ENCODE measurements around the gene SARM1.
"Not testable (repeated sequence)": the region's sequence is repeated elsewhere in the genome, so short reads cannot be mapped to it uniquely, and the experiment has no call there.

The SARM1 gene

DNA sequence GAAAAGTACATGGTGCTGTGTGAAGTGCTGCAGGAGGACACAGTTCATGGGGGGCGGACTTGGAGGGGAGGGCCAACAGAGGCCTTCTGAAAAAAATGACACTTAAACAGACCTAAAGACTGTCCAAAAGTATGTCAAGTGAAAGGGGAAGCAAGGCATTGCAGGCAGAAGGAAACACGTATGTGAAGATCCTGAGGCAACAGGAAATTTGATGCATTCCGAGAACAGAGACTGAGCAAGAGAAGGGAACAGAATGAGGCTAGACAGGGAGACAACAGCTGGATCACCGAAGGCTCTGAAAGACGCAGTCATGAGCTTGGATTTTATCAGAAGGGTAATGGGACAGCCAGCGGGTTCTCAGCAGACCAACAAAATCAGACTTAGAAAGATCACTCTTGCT is 37.3 kb upstream of the SARM1 start:
- H3K27ac ChIP-seq (ENCODE audit: low read length) = no peak overlapping the region
- H3K36me3 ChIP-seq (ENCODE audit: insufficient read depth, low read depth, low read length) = peaks cover 4% of the 10 kb centered on the region
- peaks cover 8% of the 10 kb centered on the region for H3K4me1 ChIP-seq (ENCODE audit: insufficient read depth, low read length)
- H3K9me3 ChIP-seq (ENCODE audit: insufficient read depth, low read depth, low read length) = no peaks in the 10 kb centered on the region
- no peaks in the 10 kb centered on the region for H3K27me3 ChIP-seq (ENCODE audit: insufficient read depth, low read length)
- H3K4me3 ChIP-seq (ENCODE audit: low read length) = peak overlapping the region; percentile 92
- no peak overlapping the region; the same call in 1 of the 2 replicates for H3K9ac ChIP-seq (ENCODE audit: low read depth, low read length)

GRCh38 chr17:28334666-28335200 is 36.8 kb upstream of the SARM1 start:
- Histone ChIP-seq H3K9me3 (ENCODE audit: insufficient read depth, low read depth, low read length) (no peaks in the 10 kb centered on the region), H3K27me3 (ENCODE audit: insufficient read depth, low read length) (no peaks in the 10 kb centered on the region), H3K9ac (ENCODE audit: low read depth, low read length) (peak overlapping the region; percentile 72; the same call in 1 of the 2 replicates), H3K4me3 (ENCODE audit: low read length) (peak overlapping the region; percentile 92), H3K4me1 (ENCODE audit: insufficient read depth, low read length) (peaks cover 8% of the 10 kb centered on the region), H3K36me3 (ENCODE audit: insufficient read depth, low read depth, low read length) (0 out of 2 replicates have a peak, but pooled peaks cover 3% of the 10 kb centered on the region), H3K27ac (ENCODE audit: low read length) (no peak overlapping the region)

- Histone ChIP-seq H3K4me3 (ENCODE audit: low read length) (peak within 1 kb of the TSS; percentile 92), H3K27ac (ENCODE audit: low read length) (no peak within 1 kb of the TSS), H3K9me3 (ENCODE audit: insufficient read depth, low read depth, low read length) (no peaks in the 10 kb centered on the region)
These were observed 36.1 kb upstream of the SARM1 start, which contains the start of the genes IFT20 and TNFAIP1 for GRCh38 chr17:28335201-28335958. IFT20 (minus strand) TSS chr17:28335472; CDS start chr17:28331985, 3,487 bp downstream. TNFAIP1 (plus strand) TSS chr17:28335761; CDS start chr17:28339522, 3,761 bp downstream.

GRCh38 chr17:28335959-28336871 is 35.3 kb upstream of the SARM1 start:
- peaks cover 8% of the 10 kb centered on the region for H3K4me1 ChIP-seq (ENCODE audit: insufficient read depth, low read length)
- peaks cover 16% of the 10 kb centered on the region for H3K36me3 ChIP-seq (ENCODE audit: insufficient read depth, low read depth, low read length)
- no peaks in the 10 kb centered on the region for H3K9me3 ChIP-seq (ENCODE audit: insufficient read depth, low read depth, low read length)
- H3K4me3 ChIP-seq (ENCODE audit: low read length) = peak overlapping the region; percentile 92
- H3K9ac ChIP-seq (ENCODE audit: low read depth, low read length) = peak overlapping the region; percentile 77; the same call in 1 of the 2 replicates
- H3K27ac ChIP-seq (ENCODE audit: low read length) = no peak overlapping the region
- no peaks in the 10 kb centered on the region for H3K27me3 ChIP-seq (ENCODE audit: insufficient read depth, low read length)

More at GRCh38 chr17:28335201-28335958, 36.1 kb upstream of the SARM1 start, which contains the start of the genes IFT20 and TNFAIP1:
- H3K9ac ChIP-seq (ENCODE audit: low read depth, low read length) = peak within 1 kb of the TSS; percentile 77; the same call in 1 of the 2 replicates
- peaks cover 7% of the 10 kb centered on the region; the same call in 1 of the 2 replicates for H3K36me3 ChIP-seq (ENCODE audit: insufficient read depth, low read depth, low read length)
- H3K27me3 ChIP-seq (ENCODE audit: insufficient read depth, low read length) = no peaks in the 10 kb centered on the region
- H3K4me1 ChIP-seq (ENCODE audit: insufficient read depth, low read length) = peaks cover 8% of the 10 kb centered on the region

DNA sequence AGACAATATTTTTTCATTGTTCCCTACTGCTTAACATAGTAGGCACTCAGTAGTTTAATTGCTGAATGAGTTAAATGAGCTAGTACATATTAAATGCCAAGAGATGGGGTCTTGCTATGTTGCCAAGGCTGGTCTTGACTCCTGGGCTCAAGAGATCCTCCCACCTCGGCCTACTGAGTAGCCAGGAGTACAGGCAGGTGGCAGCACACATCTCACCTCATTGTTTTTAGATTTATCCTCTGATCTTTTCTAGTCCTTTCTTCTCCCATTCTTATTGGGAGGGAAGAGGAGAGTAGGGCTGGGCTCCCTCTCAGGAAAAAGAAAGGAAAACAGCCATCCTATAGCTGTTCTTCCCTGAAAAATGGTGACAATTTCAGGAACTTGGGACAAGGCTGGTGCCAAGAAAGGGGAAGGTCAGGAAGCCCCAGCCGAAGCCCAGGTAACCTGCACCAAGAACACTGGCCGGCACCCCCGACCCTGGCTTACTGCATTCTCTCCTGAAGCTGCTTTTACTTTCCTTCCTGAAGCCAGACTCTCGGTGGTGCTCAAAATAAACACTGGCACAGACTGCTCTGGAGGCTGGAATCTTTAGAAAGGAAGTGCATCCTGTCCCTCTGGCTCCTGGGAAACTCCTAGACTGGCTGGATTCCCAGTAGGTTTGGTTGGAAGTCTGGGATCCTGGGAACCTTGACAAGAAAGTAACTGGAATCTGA is 33.3 kb upstream of the SARM1 start:
- Histone ChIP-seq H3K9ac (ENCODE audit: low read depth, low read length) (no peak overlapping the region), H3K4me3 (ENCODE audit: low read length) (no peak overlapping the region), H3K27ac (ENCODE audit: low read length) (no peak overlapping the region), H3K36me3 (ENCODE audit: insufficient read depth, low read depth, low read length) (peaks cover 35% of the 10 kb centered on the region), H3K9me3 (ENCODE audit: insufficient read depth, low read depth, low read length) (no peaks in the 10 kb centered on the region), H3K27me3 (ENCODE audit: insufficient read depth, low read length) (no peaks in the 10 kb centered on the region), H3K4me1 (ENCODE audit: insufficient read depth, low read length) (peaks cover 8% of the 10 kb centered on the region)

GRCh38 chr17:28338769-28339212 is 32.7 kb upstream of the SARM1 start:
- not testable (repeated sequence) for H3K9me3 ChIP-seq (ENCODE audit: insufficient read depth, low read depth, low read length); H3K27me3 ChIP-seq (ENCODE audit: insufficient read depth, low read length); H3K4me3 ChIP-seq (ENCODE audit: low read length); H3K27ac ChIP-seq (ENCODE audit: low read length); H3K4me1 ChIP-seq (ENCODE audit: insufficient read depth, low read length); H3K9ac ChIP-seq (ENCODE audit: low read depth, low read length)
- peaks cover 39% of the 10 kb centered on the region for H3K36me3 ChIP-seq (ENCODE audit: insufficient read depth, low read depth, low read length)

GRCh38 chr17:28339431-28339830 is 32.1 kb upstream of the SARM1 start:
- no peaks in the 10 kb centered on the region for H3K27me3 ChIP-seq (ENCODE audit: insufficient read depth, low read length)
- peaks cover 8% of the 10 kb centered on the region for H3K4me1 ChIP-seq (ENCODE audit: insufficient read depth, low read length)
- no peaks in the 10 kb centered on the region for H3K9me3 ChIP-seq (ENCODE audit: insufficient read depth, low read depth, low read length)
- H3K27ac ChIP-seq (ENCODE audit: low read length) = no peak overlapping the region
- no peak overlapping the region for H3K4me3 ChIP-seq (ENCODE audit: low read length)
- peaks cover 46% of the 10 kb centered on the region for H3K36me3 ChIP-seq (ENCODE audit: insufficient read depth, low read depth, low read length)
- no peak overlapping the region for H3K9ac ChIP-seq (ENCODE audit: low read depth, low read length)

DNA sequence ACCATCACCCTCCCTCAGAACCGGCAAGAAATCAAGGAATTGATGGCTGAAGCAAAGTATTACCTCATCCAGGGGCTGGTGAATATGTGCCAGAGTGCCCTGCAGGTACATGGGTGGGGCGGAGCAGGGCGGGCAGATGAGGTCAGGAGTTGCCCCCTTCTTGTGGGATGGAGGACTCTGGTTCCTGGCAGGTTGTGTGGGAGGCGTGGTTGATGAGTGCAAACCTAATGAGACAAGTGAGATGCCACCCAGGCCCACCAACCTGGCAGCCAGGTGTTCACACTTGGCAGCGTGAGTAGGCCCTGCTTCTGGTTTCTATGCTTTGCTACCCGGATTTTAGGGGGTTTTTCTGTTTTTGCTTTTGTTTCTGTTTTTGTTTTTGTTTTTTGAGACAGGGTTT is 31.1 kb upstream of the SARM1 start:
- Histone ChIP-seq H3K27me3 (ENCODE audit: insufficient read depth, low read length) (no peaks in the 10 kb centered on the region), H3K4me1 (ENCODE audit: insufficient read depth, low read length) (peaks cover 8% of the 10 kb centered on the region), H3K27ac (ENCODE audit: low read length) (no peak overlapping the region), H3K36me3 (ENCODE audit: insufficient read depth, low read depth, low read length) (peaks cover 55% of the 10 kb centered on the region), H3K4me3 (ENCODE audit: low read length) (no peak overlapping the region), H3K9ac (ENCODE audit: low read depth, low read length) (no peak overlapping the region), H3K9me3 (ENCODE audit: insufficient read depth, low read depth, low read length) (no peaks in the 10 kb centered on the region)

GRCh38 chr17:28341516-28341915 is 30.0 kb upstream of the SARM1 start:
- Histone ChIP-seq H3K27me3 (ENCODE audit: insufficient read depth, low read length) (no peaks in the 10 kb centered on the region), H3K4me3 (ENCODE audit: low read length) (no peak overlapping the region), H3K9ac (ENCODE audit: low read depth, low read length) (no peak overlapping the region), H3K9me3 (ENCODE audit: insufficient read depth, low read depth, low read length) (no peaks in the 10 kb centered on the region), H3K27ac (ENCODE audit: low read length) (no peak overlapping the region), H3K4me1 (ENCODE audit: insufficient read depth, low read length) (peaks cover 12% of the 10 kb centered on the region), H3K36me3 (ENCODE audit: insufficient read depth, low read depth, low read length) (peaks cover 66% of the 10 kb centered on the region)

- Histone ChIP-seq H3K27me3 (ENCODE audit: insufficient read depth, low read length) (no peaks in the 10 kb centered on the region), H3K36me3 (ENCODE audit: insufficient read depth, low read depth, low read length) (peaks cover 74% of the 10 kb centered on the region), H3K4me3 (ENCODE audit: low read length) (no peak overlapping the region), H3K27ac (ENCODE audit: low read length) (no peak overlapping the region), H3K9ac (ENCODE audit: low read depth, low read length) (no peak overlapping the region), H3K4me1 (ENCODE audit: insufficient read depth, low read length) (peaks cover 9% of the 10 kb centered on the region), H3K9me3 (ENCODE audit: insufficient read depth, low read depth, low read length) (no peaks in the 10 kb centered on the region)
These were observed 29.2 kb upstream of the SARM1 start for GRCh38 chr17:28342313-28342712.

GRCh38 chr17:28343491-28343932 is 28.0 kb upstream of the SARM1 start:
- H3K9ac ChIP-seq (ENCODE audit: low read depth, low read length) = no peak overlapping the region
- H3K36me3 ChIP-seq (ENCODE audit: insufficient read depth, low read depth, low read length) = peaks cover 86% of the 10 kb centered on the region
- H3K27me3 ChIP-seq (ENCODE audit: insufficient read depth, low read length) = no peaks in the 10 kb centered on the region
- H3K4me3 ChIP-seq (ENCODE audit: low read length) = no peak overlapping the region
- no peaks in the 10 kb centered on the region for H3K9me3 ChIP-seq (ENCODE audit: insufficient read depth, low read depth, low read length)
- H3K27ac ChIP-seq (ENCODE audit: low read length) = no peak overlapping the region
- peaks cover 9% of the 10 kb centered on the region for H3K4me1 ChIP-seq (ENCODE audit: insufficient read depth, low read length)
